PC-9 (cell line): ENCODE measurements around the gene MAP2K6. TPM values are rescaled to one million over a fixed set of nuclear protein-coding genes. Genes with fewer than 3 reads are reported as not detected.

Source experiments
- BruUV-seq: library from RNA; stranded (reverse); fragments of 400-500 nt; replicated peaks from 2 replicates; lab custom pipeline; 2021; lab: Mats Ljungman, UMichigan
- CTCF ChIA-PET: fragments of 300-600 bp; sonication (Branson Sonifier 250); formaldehyde crosslinking; loops from one replicate; lab custom pipeline; 2022; ENCODE audit warnings: antibody characterized with exemption; lab: Charles Lee
- POLR2A ChIA-PET: fragments of 300-600 bp; sonication (Branson Sonifier 250); formaldehyde crosslinking; loops from one replicate; lab custom pipeline; 2022; ENCODE audit warnings: antibody characterized with exemption; ENCODE audit not compliant: unreplicated experiment; lab: Charles Lee
- DNase-seq, 2 experiments: peaks; one replicate each; pipeline versions ENCODE4 v3.0.0 to v3.0.0-alpha.2; 2015 to 2022; ENCODE audit warnings: mixed read lengths in 1 of 2
- H2AFZ ChIP-seq: fragments of 200-600 bp; sonication (generic); 2 replicates; pipeline ENCODE4 v1.8.1; 2017; ENCODE audit warnings: antibody characterized with exemption
- H3F3A ChIP-seq: fragments of 200-600 bp; sonication (generic); 2 replicates; pipeline ENCODE4 v1.8.1; 2017; ENCODE audit warnings: antibody characterized with exemption, mild to moderate bottlenecking, low read depth; ENCODE audit not compliant: insufficient read depth
- H3K27ac ChIP-seq: fragments of 200-600 bp; sonication (generic); 2 replicates; pipeline ENCODE4 v1.6.1; 2016; ENCODE audit warnings: mixed run types
- H3K27me3 ChIP-seq: fragments of 200-600 bp; sonication (generic); 2 replicates; pipeline ENCODE4 v1.6.1; 2016; ENCODE audit warnings: low read depth, mixed run types; ENCODE audit not compliant: insufficient read depth
- H3K36me3 ChIP-seq: fragments of 200-600 bp; sonication (generic); 2 replicates; pipeline ENCODE4 v1.6.1; 2016; ENCODE audit warnings: low read depth, mixed run types
- H3K4me1 ChIP-seq: fragments of 200-600 bp; sonication (generic); replicated peaks from 2 replicates; pipeline ENCODE4 v1.6.1; 2016; ENCODE audit warnings: mixed run types; ENCODE audit not compliant: insufficient read depth
- H3K4me2 ChIP-seq: fragments of 200-600 bp; sonication (generic); 2 replicates; pipeline ENCODE4 v1.6.1; 2017; ENCODE audit warnings: mixed run types
- H3K4me3 ChIP-seq: fragments of 200-600 bp; sonication (generic); 2 replicates; pipeline ENCODE4 v1.6.1; 2016; ENCODE audit warnings: mixed run types
- H3K79me2 ChIP-seq: fragments of 200-600 bp; sonication (generic); 2 replicates; pipeline ENCODE4 v1.6.1; 2017; ENCODE audit warnings: low read depth, mixed run types
- H3K9me2 ChIP-seq: fragments of 200-600 bp; sonication (generic); 2 replicates; pipeline ENCODE4 v1.8.1; 2017; ENCODE audit warnings: mild to moderate bottlenecking; ENCODE audit not compliant: insufficient read depth
- H3K9me3 ChIP-seq: fragments of 200-600 bp; sonication (generic); 2 replicates; pipeline ENCODE4 v1.8.1; 2016; ENCODE audit warnings: low read depth; ENCODE audit not compliant: insufficient read depth
- H4K20me1 ChIP-seq: fragments of 200-600 bp; sonication (generic); 2 replicates; pipeline ENCODE4 v1.8.1; 2017; ENCODE audit not compliant: insufficient read depth
- EZH2 ChIP-seq: fragments of 200-600 bp; sonication (generic); IDR thresholded peaks from 2 replicates; pipeline ENCODE4 v1.8.0; 2017; ENCODE audit warnings: antibody characterized with exemption, low read depth
- intact Hi-C: fragments of 100-400 bp; cut with micrococcal nuclease; formaldehyde crosslinking; loops from one replicate; pipeline ENCODE4 v1.10.0; 2022; ENCODE audit not compliant: unreplicated experiment
- total RNA-seq: library from RNA; stranded (reverse); gene quantifications from 2 replicates; pipeline ENCODE4 v1.2.3, GENCODE V29; 2021
- TF ChIP-seq, protein P1 (sequence below): fragments of 200-600 bp; sonication (generic); conservative IDR thresholded peaks from 2 replicates; pipeline ENCODE4 v1.6.1; 2017; ENCODE audit warnings: mixed run types, antibody characterized with exemption, mild to moderate bottlenecking, moderate library complexity

The MAP2K6 gene
- total RNA-seq, 1 experiment from 2014 or later, result 1.6 TPM

DNA sequence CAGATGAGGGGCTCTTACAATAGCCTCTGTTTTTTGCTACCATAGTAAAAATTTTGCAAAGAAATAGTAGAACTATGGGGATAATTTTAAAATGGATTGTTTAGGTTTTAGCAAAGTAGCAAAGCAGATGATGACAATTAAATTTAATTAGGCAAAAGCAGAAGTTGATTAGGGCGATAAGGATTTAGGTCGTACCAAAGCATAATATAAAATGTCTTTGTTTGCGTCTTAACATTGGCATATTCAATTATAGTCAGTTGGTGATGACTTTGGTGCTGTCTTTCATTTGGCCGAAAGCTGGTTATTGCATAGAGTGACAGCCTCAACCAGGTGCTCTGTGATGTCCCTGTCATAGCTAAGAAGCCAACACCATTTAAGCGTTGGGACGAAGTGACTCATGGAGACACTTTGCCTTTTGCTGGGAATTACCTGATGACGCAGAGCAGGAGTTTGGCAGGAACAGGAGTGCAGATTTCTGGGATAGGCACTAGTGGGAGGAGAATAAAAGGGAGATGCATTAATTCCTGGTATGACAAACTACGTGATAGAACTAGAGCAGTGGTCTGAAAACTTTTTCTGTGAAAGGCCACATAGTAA lies 38.3 kb downstream of the MAP2K6 start:
- no peaks in the 10 kb centered on the region for H3K36me3 ChIP-seq
- H3F3A ChIP-seq, result no peaks in the 10 kb centered on the region
- H3K9me3 ChIP-seq, result no peaks in the 10 kb centered on the region
- no peaks in the 10 kb centered on the region for H3K4me1 ChIP-seq
- DNase-seq, result no peak
- H3K9me2 ChIP-seq, result no peaks in the 10 kb centered on the region
- POLR2A ChIA-PET, result no interaction called here
- H3K4me3 ChIP-seq, result no peak overlapping the region
- BruUV-seq, result no TSS peak
- H3K27ac ChIP-seq, result no peak overlapping the region
- CTCF ChIA-PET, result no interaction called here
- TF ChIP-seq EZH2, result no peak
- TF ChIP-seq, protein P1, sequence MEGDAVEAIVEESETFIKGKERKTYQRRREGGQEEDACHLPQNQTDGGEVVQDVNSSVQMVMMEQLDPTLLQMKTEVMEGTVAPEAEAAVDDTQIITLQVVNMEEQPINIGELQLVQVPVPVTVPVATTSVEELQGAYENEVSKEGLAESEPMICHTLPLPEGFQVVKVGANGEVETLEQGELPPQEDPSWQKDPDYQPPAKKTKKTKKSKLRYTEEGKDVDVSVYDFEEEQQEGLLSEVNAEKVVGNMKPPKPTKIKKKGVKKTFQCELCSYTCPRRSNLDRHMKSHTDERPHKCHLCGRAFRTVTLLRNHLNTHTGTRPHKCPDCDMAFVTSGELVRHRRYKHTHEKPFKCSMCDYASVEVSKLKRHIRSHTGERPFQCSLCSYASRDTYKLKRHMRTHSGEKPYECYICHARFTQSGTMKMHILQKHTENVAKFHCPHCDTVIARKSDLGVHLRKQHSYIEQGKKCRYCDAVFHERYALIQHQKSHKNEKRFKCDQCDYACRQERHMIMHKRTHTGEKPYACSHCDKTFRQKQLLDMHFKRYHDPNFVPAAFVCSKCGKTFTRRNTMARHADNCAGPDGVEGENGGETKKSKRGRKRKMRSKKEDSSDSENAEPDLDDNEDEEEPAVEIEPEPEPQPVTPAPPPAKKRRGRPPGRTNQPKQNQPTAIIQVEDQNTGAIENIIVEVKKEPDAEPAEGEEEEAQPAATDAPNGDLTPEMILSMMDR, result no peak
- no peaks in the 10 kb centered on the region for H3K79me2 ChIP-seq
- no peaks in the 10 kb centered on the region for H3K27me3 ChIP-seq
- no peak overlapping the region for H3K4me2 ChIP-seq
- intact Hi-C loops, result no loop called here
- H2AFZ ChIP-seq, result no peak overlapping the region
- H4K20me1 ChIP-seq, result no peaks in the 10 kb centered on the region

DNA sequence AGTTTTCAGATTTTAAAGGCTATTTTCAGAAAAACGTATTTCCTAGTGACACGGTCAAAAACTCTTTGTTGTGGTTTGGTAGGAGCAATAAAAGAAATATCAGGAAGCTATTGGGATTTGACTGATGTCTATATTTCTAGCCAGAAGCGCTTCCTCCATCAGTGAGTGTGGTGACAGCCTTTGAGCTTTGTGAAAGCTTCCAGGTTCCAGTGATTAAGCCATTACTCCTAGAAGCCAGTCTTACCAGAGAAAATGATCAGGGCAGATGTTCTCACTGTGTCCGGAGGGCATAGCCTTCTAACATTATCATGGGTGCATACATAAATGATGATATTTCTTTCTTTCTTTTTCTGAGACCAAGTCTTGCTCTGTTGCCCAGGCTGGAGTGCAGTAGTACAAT lies 39.6 kb downstream of the MAP2K6 start:
- POLR2A ChIA-PET, result no interaction called here
- DNase-seq, result no peak
- intact Hi-C loops, result no loop called here
- no peaks in the 10 kb centered on the region for H3K9me3 ChIP-seq
- BruUV-seq, result no TSS peak
- H3K36me3 ChIP-seq, result no peaks in the 10 kb centered on the region
- no peaks in the 10 kb centered on the region for H4K20me1 ChIP-seq
- H3K27me3 ChIP-seq, result no peaks in the 10 kb centered on the region
- CTCF ChIA-PET, result interaction anchor here (0.6 kb wide), 1 partner anchor 25 kb away, joined by 3 read pairs; no protein-coding TSS in a partner anchor
- no peak overlapping the region for H3K4me3 ChIP-seq
- no peaks in the 10 kb centered on the region for H3K79me2 ChIP-seq
- no peaks in the 10 kb centered on the region for H3F3A ChIP-seq
- TF ChIP-seq, protein P1, result no peak
- TF ChIP-seq EZH2, result no peak
- no peak overlapping the region for H3K4me2 ChIP-seq
- no peaks in the 10 kb centered on the region for H3K9me2 ChIP-seq
- no peak overlapping the region for H2AFZ ChIP-seq
- H3K4me1 ChIP-seq, result no peaks in the 10 kb centered on the region
- H3K27ac ChIP-seq, result no peak overlapping the region

DNA sequence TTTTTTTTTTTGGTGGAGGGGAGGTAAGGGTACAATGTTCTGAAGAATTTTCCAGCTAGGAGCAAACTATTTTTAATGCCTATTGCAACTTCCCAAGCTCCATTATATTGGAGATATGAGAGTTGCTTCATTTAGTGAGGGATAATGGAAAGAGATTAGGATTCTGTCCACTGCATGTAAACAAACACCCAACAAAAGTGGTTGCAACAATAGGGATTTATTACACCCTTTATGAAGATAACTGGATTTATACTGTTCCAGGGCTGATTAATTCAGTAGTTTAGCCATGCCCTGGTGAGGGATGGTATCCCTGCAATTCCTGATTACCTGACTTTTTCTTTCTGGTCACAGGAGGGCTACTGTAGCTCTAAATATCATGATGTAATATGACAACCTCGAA lies 40.5 kb downstream of the MAP2K6 start:
- no peak for DNase-seq
- Histone ChIP-seq H3K4me2 (no peak overlapping the region), H3K9me2 (no peaks in the 10 kb centered on the region), H3F3A (no peaks in the 10 kb centered on the region), H2AFZ (no peak overlapping the region), H3K4me3 (no peak overlapping the region), H3K4me1 (no peaks in the 10 kb centered on the region), H3K36me3 (no peaks in the 10 kb centered on the region), H4K20me1 (no peaks in the 10 kb centered on the region), H3K27ac (no peak overlapping the region), H3K9me3 (no peaks in the 10 kb centered on the region), H3K27me3 (no peaks in the 10 kb centered on the region), H3K79me2 (no peaks in the 10 kb centered on the region)
- intact Hi-C loops, result no loop called here
- TF ChIP-seq, protein P1, result no peak
- TF ChIP-seq EZH2, result no peak
- CTCF ChIA-PET, result no interaction called here
- BruUV-seq, result no TSS peak
- POLR2A ChIA-PET, result no interaction called here
